Heart left ventricle (tissue), 16 donors: ENCODE data around the gene MT1M. TPM values are rescaled to one million over a fixed set of nuclear protein-coding genes. Genes with fewer than 3 reads are reported as not detected.
A peak's percentile ranks its signal among the peaks of the same experiment; 100 is the strongest.

ENCODE experiments used
- ATAC-seq, 4 donors: fragments of 200-7000 bp; cut with Tn5 transposase; one replicate each; pipeline ENCODE4 v1.9.1; 2020 to 2022; ENCODE audit warnings: moderate library complexity in 4 of 4, mild to moderate bottlenecking in 3 of 4, moderate number of reproducible peaks in 1 of 4
- DNase-seq, 5 donors: peaks; one replicate each; pipeline ENCODE4 v3.0.0-alpha.2; 2020
- H3K27ac ChIP-seq, 12 donors: fragments of 200-600 bp; sonication (generic) in 4 of 12; one replicate each; pipeline versions ENCODE4 v1.5.0 to v1.8.0; 2016 to 2022; ENCODE audit warnings: mild to moderate bottlenecking in 2 of 12
- H3K27me3 ChIP-seq, 9 donors: fragments of 200-600 bp; sonication (generic) in 2 of 9; one replicate each; pipeline versions ENCODE4 v1.5.1 to v1.8.0; 2016 to 2022; ENCODE audit warnings: mild to moderate bottlenecking in 3 of 9
- H3K36me3 ChIP-seq, 9 donors: fragments of 200-600 bp; sonication (generic) in 2 of 9; one replicate each; pipeline versions ENCODE4 v1.5.0 to v1.8.0; 2018 to 2022; ENCODE audit warnings: mild to moderate bottlenecking in 2 of 9
- H3K4me1 ChIP-seq, 12 donors: fragments of 200-600 bp; sonication (generic) in 4 of 12; one replicate each; pipeline versions ENCODE4 v1.5.0 to v1.8.0; 2016 to 2022; ENCODE audit warnings: mild to moderate bottlenecking in 3 of 12
- H3K4me3 ChIP-seq, 12 donors: fragments of 200-600 bp; sonication (generic) in 4 of 12; one replicate each; pipeline versions ENCODE4 v1.5.0 to v1.8.0; 2017 to 2022; ENCODE audit warnings: mild to moderate bottlenecking in 9 of 12, moderate library complexity in 4 of 12
- H3K9me3 ChIP-seq, 12 donors: fragments of 200-600 bp; sonication (generic) in 4 of 12; one replicate each; pipeline versions ENCODE4 v1.5.0 to v1.8.0; 2016 to 2022; ENCODE audit warnings: mild to moderate bottlenecking in 1 of 12
- POLR2A ChIP-seq, 2 donors: fragments of 450-650 bp; IDR thresholded peaks; one replicate each; pipeline ENCODE4 v1.6.1; 2017; ENCODE audit warnings: antibody characterized with exemption in 2 of 2, mild to moderate bottlenecking in 2 of 2, moderate library complexity in 2 of 2
- WGBS, 4 donors: extraction: QIAGEN DNeasy Blood & Tissue Kit in 2 of 4; methylation state at CpG; one replicate each; pipeline versions ENCODE4 v1.1.5 to v1.1.7; 2013 to 2018; 5-methylcytosine and 5-hydroxymethylcytosine counted together
- intact Hi-C, 10 donors: fragments of 100-400 bp; cut with DNase I; formaldehyde crosslinking; loops; one replicate each; pipeline versions ENCODE4 v1.11.1 to v1.14.2; 2022
- polyA plus RNA-seq, 2 donors: library from polyadenylated mRNA; stranded (reverse); fragments of 200-250 nt; gene quantifications; one replicate each; pipeline ENCODE4 v1.2.3, GENCODE V29; 2013
- total RNA-seq, 9 donors: library from RNA; depleted of rRNA in 2 of 9; stranded (reverse); fragments of >200 nt in 2 of 9; fragmentation: NEBNext Ultra II Directional in 3 of 9; extraction: Animal tissue kit (Norgen Biotek cat#: 25700) in 3 of 9; gene quantifications; one replicate each; pipeline versions ENCODE4 v1.1.0 to v1.2.4, GENCODE V29; 2016 to 2023
- TF ChIP-seq, protein P1 (sequence below), 12 donors: fragments of 200-600 bp; sonication (generic) in 4 of 12; IDR thresholded peaks; one replicate each; pipeline versions ENCODE4 v1.5.0 to v1.8.0; 2018 to 2022; ENCODE audit warnings: antibody characterized with exemption in 12 of 12, mild to moderate bottlenecking in 5 of 12
- donor health status: ischemic (EF 13 %, LVEDD 7.1; RV severe dilation, severe dysfunction).
- donor health status: healthy with polysubstance abuse.
- donor health status: DM: no; HTN: yes; CAD: no.
- donor health status: DM: no; HTN: no; CAD: no.
- donor health status: ischemic (EF 25% LVEDD 6.9; RV normal size, moderate dysfunction).
- donor health status: ischemic (EF 25% LVEDD 5.7; RV mildly dilated, moderate dysfunction).
- donor health status: healthy.
- donor health status: DM: yes; HTN: yes; CAD: no.
- donor health status: ischemic (EF 35%, LVEDD 5.7; RV mildly dilated, moderate dysfunction).
- donor health status: nonischemic (EF 11% LVEDD 7.7; RV severe dilation, severe dysfunction).
- donor health status: DM: yes; HTN: yes; CAD: no.
- donor health status: PGD.
- donor health status: ischemic (EF 29% LVEDD 5.4; RV normal size, mild dysfunction).
- donor health status: nonischemic (EF 23%, LVEDD 6.1; RV moderate dilation, normal function).

MT1M gene
- total and polyA plus RNA-seq, 11 donors: 0.61 to 16.2 (median 7.4) TPM

DNA sequence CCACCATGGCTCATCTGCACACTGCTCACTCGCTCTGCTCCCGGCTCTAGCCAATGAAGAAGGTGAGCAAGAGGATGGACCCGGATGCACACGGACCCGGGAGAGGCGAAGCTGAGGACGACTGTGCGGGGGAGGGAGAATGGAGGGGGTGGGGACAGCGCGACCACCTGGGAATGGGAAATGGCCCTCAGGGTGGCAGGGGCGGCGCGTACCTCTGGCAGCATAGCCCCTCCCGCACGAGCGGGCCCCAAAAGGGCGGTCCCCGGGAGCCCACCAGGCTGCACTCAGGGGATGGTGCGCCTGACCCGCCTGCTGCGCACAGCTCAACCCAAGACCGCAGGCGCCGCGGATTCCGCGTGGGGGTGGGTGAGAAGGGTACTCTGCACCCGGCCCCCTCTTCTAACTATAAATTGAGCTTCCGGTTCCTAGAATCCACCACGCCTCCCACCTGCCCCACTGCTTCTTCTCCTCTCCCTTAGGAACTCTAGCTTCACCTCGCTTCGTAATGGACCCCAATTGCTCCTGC, 43.3 kb downstream of the MT1M start:
- TF ChIP-seq, protein P1, sequence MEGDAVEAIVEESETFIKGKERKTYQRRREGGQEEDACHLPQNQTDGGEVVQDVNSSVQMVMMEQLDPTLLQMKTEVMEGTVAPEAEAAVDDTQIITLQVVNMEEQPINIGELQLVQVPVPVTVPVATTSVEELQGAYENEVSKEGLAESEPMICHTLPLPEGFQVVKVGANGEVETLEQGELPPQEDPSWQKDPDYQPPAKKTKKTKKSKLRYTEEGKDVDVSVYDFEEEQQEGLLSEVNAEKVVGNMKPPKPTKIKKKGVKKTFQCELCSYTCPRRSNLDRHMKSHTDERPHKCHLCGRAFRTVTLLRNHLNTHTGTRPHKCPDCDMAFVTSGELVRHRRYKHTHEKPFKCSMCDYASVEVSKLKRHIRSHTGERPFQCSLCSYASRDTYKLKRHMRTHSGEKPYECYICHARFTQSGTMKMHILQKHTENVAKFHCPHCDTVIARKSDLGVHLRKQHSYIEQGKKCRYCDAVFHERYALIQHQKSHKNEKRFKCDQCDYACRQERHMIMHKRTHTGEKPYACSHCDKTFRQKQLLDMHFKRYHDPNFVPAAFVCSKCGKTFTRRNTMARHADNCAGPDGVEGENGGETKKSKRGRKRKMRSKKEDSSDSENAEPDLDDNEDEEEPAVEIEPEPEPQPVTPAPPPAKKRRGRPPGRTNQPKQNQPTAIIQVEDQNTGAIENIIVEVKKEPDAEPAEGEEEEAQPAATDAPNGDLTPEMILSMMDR (IDR thresholded peaks at IDR 0.05): no peak
- TF ChIP-seq POLR2A (IDR thresholded peaks at IDR 0.05): no peak
- DNase-seq: no peak
- no peaks in the 10 kb centered on the region for H3K36me3 ChIP-seq
- H3K4me3 ChIP-seq: peak overlapping the region in 10 of 12 donors; percentile 13 to 40 (median 27)
- peaks cover 0 to 17% (median 5%) of the 10 kb centered on the region in 12 donors for H3K4me1 ChIP-seq
- peak in 2 of 4 donors; percentile 10 to 11 for ATAC-seq
- 7 to 21% (median 10%) methylated on average over 27 to 32 of the region's 32 CpGs for WGBS, 4 donors
- peaks cover 0 to 40% (median 12%) of the 10 kb centered on the region in 9 donors for H3K27me3 ChIP-seq
- no peaks in the 10 kb centered on the region for H3K9me3 ChIP-seq
- intact Hi-C loops: loop anchor here in 1 of 10 donors (2.0 kb wide), 1 partner anchor 27 kb away; no protein-coding TSS in a partner anchor
- H3K27ac ChIP-seq: no peak overlapping the region

DNA sequence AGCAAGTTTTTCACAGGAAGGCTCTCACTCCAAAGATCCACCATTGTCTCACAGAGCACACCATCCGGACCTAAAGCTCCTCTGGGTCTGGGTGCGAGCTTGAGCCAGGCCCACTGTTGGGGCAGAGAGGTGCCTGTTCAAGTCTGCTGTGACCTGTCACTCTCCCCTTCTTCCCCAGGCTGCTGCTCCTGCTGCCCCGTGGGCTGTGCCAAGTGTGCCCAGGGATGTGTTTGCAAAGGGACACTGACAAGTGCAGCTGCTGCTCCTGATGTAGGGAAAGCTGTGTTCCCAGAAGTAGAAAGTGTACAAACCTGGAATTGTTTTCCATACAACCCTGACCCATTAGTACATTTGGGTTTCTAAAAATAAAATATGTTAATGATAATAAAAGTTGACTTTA, 45.0 kb downstream of the MT1M start:
- no peak overlapping the region for H3K4me3 ChIP-seq
- H3K9me3 ChIP-seq: no peaks in the 10 kb centered on the region
- ATAC-seq (no peak), DNase-seq (no peak)
- peaks cover 0 to 33% (median 10%) of the 10 kb centered on the region in 9 donors for H3K27me3 ChIP-seq
- 80 to 84% (median 80%) methylated on average over 3 of the region's 3 CpGs for WGBS, 4 donors
- intact Hi-C loops: no loop called here
- H3K36me3 ChIP-seq: no peaks in the 10 kb centered on the region
- H3K4me1 ChIP-seq: peaks cover 0 to 30% (median 10%) of the 10 kb centered on the region in 12 donors
- H3K27ac ChIP-seq: no peak overlapping the region
- no peak for TF ChIP-seq POLR2A (IDR thresholded peaks at IDR 0.05)
- TF ChIP-seq, protein P1 (IDR thresholded peaks at IDR 0.05): no peak

DNA sequence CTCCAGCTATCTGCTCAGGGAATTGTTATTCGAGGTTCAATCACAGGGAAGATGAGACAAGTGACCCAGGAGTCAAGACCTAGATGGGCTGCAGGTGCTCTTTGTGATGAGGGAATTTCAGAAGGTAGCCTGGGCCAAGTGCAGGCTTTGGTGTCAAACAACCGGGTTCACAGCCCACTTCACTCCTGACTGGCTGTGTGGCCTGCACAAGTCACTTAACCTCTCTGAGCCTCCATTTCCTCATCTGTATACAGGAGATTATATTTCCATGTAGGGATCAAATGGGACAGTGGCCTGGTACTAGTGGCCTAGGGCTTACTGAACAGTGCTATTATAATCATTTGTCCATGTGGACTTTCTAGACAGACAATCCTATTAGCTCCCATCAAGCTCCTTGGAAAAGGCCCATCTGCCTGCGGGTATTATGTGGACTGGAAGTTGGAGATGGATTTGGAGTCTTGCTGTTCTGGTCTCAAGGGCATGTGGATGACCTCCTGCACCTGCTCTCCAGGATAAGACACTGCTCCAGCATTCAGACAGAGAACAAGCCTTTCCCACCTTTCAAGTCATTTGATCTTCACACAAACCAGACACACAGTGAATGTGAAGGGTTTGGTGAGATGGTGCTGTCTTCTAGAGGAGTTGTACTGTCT, 46.7 kb downstream of the MT1M start:
- ATAC-seq: no peak
- DNase-seq: no peak
- H3K9me3 ChIP-seq: no peaks in the 10 kb centered on the region
- H3K27me3 ChIP-seq: peaks cover 0 to 24% (median 10%) of the 10 kb centered on the region in 9 donors
- no peaks in the 10 kb centered on the region for H3K36me3 ChIP-seq
- intact Hi-C loops: no loop called here
- H3K4me3 ChIP-seq: no peak overlapping the region
- peak overlapping the region in 10 of 12 donors; percentile 34 to 88 (median 57) for H3K27ac ChIP-seq
- WGBS, 4 donors: 90 to 96% (median 91%) methylated on average over 3 of the region's 3 CpGs
- H3K4me1 ChIP-seq: peaks cover 0 to 47% (median 21%) of the 10 kb centered on the region in 12 donors
- TF ChIP-seq, protein P1 (IDR thresholded peaks at IDR 0.05): no peak
- no peak for TF ChIP-seq POLR2A (IDR thresholded peaks at IDR 0.05)

DNA sequence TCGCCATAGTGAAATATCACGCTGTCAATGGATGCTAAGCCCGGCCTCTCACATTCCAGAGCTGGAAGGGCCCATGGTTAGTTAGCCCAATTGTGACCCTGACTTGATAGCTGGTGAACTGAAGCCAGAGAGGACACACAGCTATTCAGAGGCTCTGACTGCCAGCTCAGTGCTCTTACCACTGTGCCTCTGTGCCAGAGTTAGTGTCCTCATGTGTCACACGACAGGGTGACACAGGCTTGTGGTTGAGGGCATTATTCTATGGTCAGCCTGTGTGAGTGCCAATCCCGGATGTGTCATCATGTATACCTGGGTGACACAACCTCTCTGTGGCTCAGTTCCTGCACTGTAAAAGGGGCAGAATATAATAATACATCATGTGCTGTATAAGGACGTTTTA, 47.4 kb downstream of the MT1M start:
- DNase-seq (peak in 2 of 5 donors; percentile 47 to 75), ATAC-seq (peak; percentile 33 to 44 (median 40))
- no peak overlapping the region for H3K4me3 ChIP-seq
- TF ChIP-seq, protein P1 (IDR thresholded peaks at IDR 0.05): no peak
- no peak for TF ChIP-seq POLR2A (IDR thresholded peaks at IDR 0.05)
- no peaks in the 10 kb centered on the region for H3K36me3 ChIP-seq
- intact Hi-C loops: loop anchor here in 7 of 10 donors (5.0 kb wide), 4 partner anchors 43 to 158 kb away; partner anchors contain the start of genes MT2A (in 6 of the 7), BBS2 (in 1 of the 7), MT1A (in 1 of the 7) and MT1E (in 1 of the 7)
- no peaks in the 10 kb centered on the region for H3K9me3 ChIP-seq
- 59 to 67% (median 66%) methylated on average over 6 of the region's 6 CpGs for WGBS, 4 donors
- H3K27me3 ChIP-seq: peaks cover 0 to 22% (median 10%) of the 10 kb centered on the region in 9 donors
- H3K4me1 ChIP-seq: peaks cover 0 to 53% (median 22%) of the 10 kb centered on the region in 12 donors
- H3K27ac ChIP-seq: peak overlapping the region in 11 of 12 donors; percentile 10 to 88 (median 57)
